Right ventricle myocardium inferior (tissue), 1 donor: ENCODE measurements around the gene RPTOR. TPM values are rescaled to one million over a fixed set of nuclear protein-coding genes. Genes with fewer than 3 reads are reported as not detected.
A peak's percentile ranks its signal among the peaks of the same experiment; 100 is the strongest.
"Not testable (repeated sequence)": the region's sequence is repeated elsewhere in the genome, so short reads cannot be mapped to it uniquely, and the experiment has no call there.

Experiments used
- ATAC-seq: fragments of 200-7000 bp; cut with Tn5 transposase; one replicate; pipeline ENCODE4 v1.9.1; 2020; ENCODE audit warnings: mild to moderate bottlenecking, moderate library complexity
- DNase-seq: peaks from one replicate; pipeline ENCODE4 v3.0.0; 2021; ENCODE audit errors: missing footprints
- intact Hi-C: fragments of 100-400 bp; cut with DNase I; formaldehyde crosslinking; loops from one replicate; pipeline ENCODE4 v1.11.0; 2022
- total RNA-seq: library from RNA; stranded (reverse); fragmentation: NEBNext Ultra II Directional; extraction: Animal tissue kit (Norgen Biotek cat#: 25700); gene quantifications from one replicate; pipeline ENCODE4 v1.2.1, GENCODE V29; 2021
- donor health status: DM: no; HTN: yes; CAD: no; lungs with severe emphysema.

The RPTOR gene
- total RNA-seq, 1 donor from 2014 or later: 18.8 TPM

- intact Hi-C loops: loop anchor here (10.0 kb wide), 1 partner anchor 245 kb away; the partner anchor contains the start of gene RPTOR
- ATAC-seq: no peak
- no peak for DNase-seq
Measured at GRCh38 chr17:80790021-80790765, 245.6 kb downstream of the RPTOR start.

- intact Hi-C loops: loop anchor here (10.0 kb wide), 1 partner anchor 246 kb away; the partner anchor contains the start of gene RPTOR
- ATAC-seq: no peak
- DNase-seq: no peak
Measured at GRCh38 chr17:80790981-80791742, 246.5 kb downstream of the RPTOR start.

GRCh38 chr17:80791758-80792284 lies 247.2 kb downstream of the RPTOR start:
- intact Hi-C loops: loop anchor here (10.0 kb wide), 1 partner anchor 247 kb away; the partner anchor contains the start of gene RPTOR
- no peak for DNase-seq
- no peak for ATAC-seq

GRCh38 chr17:80792373-80792781 lies 247.7 kb downstream of the RPTOR start:
- ATAC-seq (no peak), DNase-seq (no peak)
- intact Hi-C loops: loop anchor here (10.0 kb wide), 1 partner anchor 248 kb away; the partner anchor contains the start of gene RPTOR

GRCh38 chr17:80793421-80793820 lies 248.8 kb downstream of the RPTOR start:
- intact Hi-C loops: loop anchor here (10.0 kb wide), 1 partner anchor 249 kb away; the partner anchor contains the start of gene RPTOR
- ATAC-seq (no peak), DNase-seq (no peak)

- DNase-seq (no peak), ATAC-seq (no peak)
- intact Hi-C loops: loop anchor here (10.0 kb wide), 1 partner anchor 249 kb away; the partner anchor contains the start of gene RPTOR
Measured at GRCh38 chr17:80793851-80794267, 249.2 kb downstream of the RPTOR start.

- intact Hi-C loops: loop anchor here (10.0 kb wide), 1 partner anchor 250 kb away; the partner anchor contains the start of gene RPTOR
- no peak for DNase-seq
- ATAC-seq: no peak
Measured at GRCh38 chr17:80794281-80795089, 249.8 kb downstream of the RPTOR start.

GRCh38 chr17:80795090-80795580 lies 250.5 kb downstream of the RPTOR start:
- intact Hi-C loops: loop anchor here (10.0 kb wide), 1 partner anchor 250 kb away; the partner anchor contains the start of gene RPTOR
- no peak for DNase-seq
- ATAC-seq: no peak

- DNase-seq: peak; percentile 86
- intact Hi-C loops: loop anchor here (10.0 kb wide), 1 partner anchor 251 kb away; the partner anchor contains the start of gene RPTOR
- ATAC-seq: peak; percentile 92
Measured at GRCh38 chr17:80795754-80796153, 251.1 kb downstream of the RPTOR start.

- intact Hi-C loops: loop anchor here (10.0 kb wide), 1 partner anchor 252 kb away; the partner anchor contains the start of gene RPTOR
- no peak for ATAC-seq
- no peak for DNase-seq
Measured at GRCh38 chr17:80796430-80796861, 251.8 kb downstream of the RPTOR start.

GRCh38 chr17:80797222-80797621 lies 252.6 kb downstream of the RPTOR start:
- not testable (repeated sequence) for ATAC-seq

GRCh38 chr17:80797741-80798594 lies 253.3 kb downstream of the RPTOR start:
- DNase-seq (no peak), ATAC-seq (no peak)
- intact Hi-C loops: loop anchor here (10.0 kb wide), 1 partner anchor 253 kb away; the partner anchor contains the start of gene RPTOR

More at GRCh38 chr17:80797222-80797621, 252.6 kb downstream of the RPTOR start:
- intact Hi-C loops: loop anchor here (10.0 kb wide), 1 partner anchor 252 kb away; the partner anchor contains the start of gene RPTOR
- DNase-seq: not testable (repeated sequence)

- no peak for DNase-seq
- no peak for ATAC-seq
- intact Hi-C loops: loop anchor here (10.0 kb wide), 1 partner anchor 254 kb away; the partner anchor contains the start of gene RPTOR
Measured at GRCh38 chr17:80798595-80799537, 254.2 kb downstream of the RPTOR start.

- intact Hi-C loops: loop anchor here (10.0 kb wide), 1 partner anchor 255 kb away; the partner anchor contains the start of gene RPTOR
- DNase-seq (no peak), ATAC-seq (no peak)
Measured at GRCh38 chr17:80799538-80800480, 255.2 kb downstream of the RPTOR start.
